Epithelial cell of proximal tubule (primary cell): ENCODE data around the gene ENOPH1. TPM values are rescaled to one million over a fixed set of nuclear protein-coding genes. Genes with fewer than 3 reads are reported as not detected.

Source experiments
- DNase-seq: peaks from one replicate; pipeline ENCODE4 v3.0.0-alpha.2; 2011; ENCODE audit warnings: low read depth
- H3K4me3 ChIP-seq: 2 replicates; pipeline ENCODE4 v1.5.1; 2011; ENCODE audit warnings: low read depth, mild to moderate bottlenecking, low read length
- total RNA-seq: library from RNA; depleted of rRNA; stranded (reverse); fragments of >200 nt; gene quantifications from 2 replicates; pipeline ENCODE4 v1.2.3, GENCODE V29; 2015
- TF ChIP-seq, protein P1 (sequence below): conservative IDR thresholded peaks from 2 replicates; pipeline ENCODE4 v1.5.1; 2012; ENCODE audit warnings: low read depth, mild to moderate bottlenecking, low read length

The ENOPH1 gene
- total RNA-seq, 1 donor from 2014 or later: 53.5 TPM

DNA sequence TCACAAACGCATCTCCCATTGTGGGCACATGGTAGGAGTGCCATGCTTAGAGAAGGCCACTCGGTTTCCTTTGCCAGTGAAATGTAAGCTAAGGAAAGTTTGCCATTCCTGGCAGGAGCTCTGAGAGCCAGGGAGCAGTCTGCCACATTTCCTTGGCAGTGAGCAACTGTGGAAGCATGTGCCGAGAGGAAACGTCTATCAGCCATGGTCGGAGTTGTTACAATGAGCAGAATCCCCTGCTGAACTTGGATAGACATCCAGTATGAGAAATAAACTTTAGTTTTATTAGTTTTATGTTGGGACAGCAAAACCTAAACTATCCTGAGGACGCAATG lies 51.1 kb downstream of the ENOPH1 start:
- DNase-seq: no peak
- TF ChIP-seq, protein P1, sequence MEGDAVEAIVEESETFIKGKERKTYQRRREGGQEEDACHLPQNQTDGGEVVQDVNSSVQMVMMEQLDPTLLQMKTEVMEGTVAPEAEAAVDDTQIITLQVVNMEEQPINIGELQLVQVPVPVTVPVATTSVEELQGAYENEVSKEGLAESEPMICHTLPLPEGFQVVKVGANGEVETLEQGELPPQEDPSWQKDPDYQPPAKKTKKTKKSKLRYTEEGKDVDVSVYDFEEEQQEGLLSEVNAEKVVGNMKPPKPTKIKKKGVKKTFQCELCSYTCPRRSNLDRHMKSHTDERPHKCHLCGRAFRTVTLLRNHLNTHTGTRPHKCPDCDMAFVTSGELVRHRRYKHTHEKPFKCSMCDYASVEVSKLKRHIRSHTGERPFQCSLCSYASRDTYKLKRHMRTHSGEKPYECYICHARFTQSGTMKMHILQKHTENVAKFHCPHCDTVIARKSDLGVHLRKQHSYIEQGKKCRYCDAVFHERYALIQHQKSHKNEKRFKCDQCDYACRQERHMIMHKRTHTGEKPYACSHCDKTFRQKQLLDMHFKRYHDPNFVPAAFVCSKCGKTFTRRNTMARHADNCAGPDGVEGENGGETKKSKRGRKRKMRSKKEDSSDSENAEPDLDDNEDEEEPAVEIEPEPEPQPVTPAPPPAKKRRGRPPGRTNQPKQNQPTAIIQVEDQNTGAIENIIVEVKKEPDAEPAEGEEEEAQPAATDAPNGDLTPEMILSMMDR: no peak
- H3K4me3 ChIP-seq: no peak overlapping the region

DNA sequence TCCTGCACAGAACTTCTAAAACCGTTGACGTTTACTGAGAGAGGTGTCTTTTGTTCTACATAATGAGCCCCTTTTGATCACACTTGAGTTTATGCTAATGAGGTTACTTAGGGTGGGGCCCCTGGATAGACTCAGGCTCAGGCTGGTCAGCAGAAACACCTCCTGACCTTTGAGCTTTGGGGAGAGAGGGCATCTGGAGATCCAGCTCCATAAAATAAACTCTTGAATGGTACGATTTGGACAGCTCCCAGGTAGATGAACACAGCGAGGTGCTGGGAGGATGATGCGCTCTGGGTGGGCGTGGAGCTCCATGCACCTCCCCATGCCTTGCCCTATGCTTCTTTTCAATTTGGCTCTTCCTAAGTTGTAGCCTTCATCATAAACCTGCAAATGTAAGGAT lies 52.0 kb downstream of the ENOPH1 start:
- no peak for DNase-seq
- H3K4me3 ChIP-seq: no peak overlapping the region
- TF ChIP-seq, protein P1: no peak

DNA sequence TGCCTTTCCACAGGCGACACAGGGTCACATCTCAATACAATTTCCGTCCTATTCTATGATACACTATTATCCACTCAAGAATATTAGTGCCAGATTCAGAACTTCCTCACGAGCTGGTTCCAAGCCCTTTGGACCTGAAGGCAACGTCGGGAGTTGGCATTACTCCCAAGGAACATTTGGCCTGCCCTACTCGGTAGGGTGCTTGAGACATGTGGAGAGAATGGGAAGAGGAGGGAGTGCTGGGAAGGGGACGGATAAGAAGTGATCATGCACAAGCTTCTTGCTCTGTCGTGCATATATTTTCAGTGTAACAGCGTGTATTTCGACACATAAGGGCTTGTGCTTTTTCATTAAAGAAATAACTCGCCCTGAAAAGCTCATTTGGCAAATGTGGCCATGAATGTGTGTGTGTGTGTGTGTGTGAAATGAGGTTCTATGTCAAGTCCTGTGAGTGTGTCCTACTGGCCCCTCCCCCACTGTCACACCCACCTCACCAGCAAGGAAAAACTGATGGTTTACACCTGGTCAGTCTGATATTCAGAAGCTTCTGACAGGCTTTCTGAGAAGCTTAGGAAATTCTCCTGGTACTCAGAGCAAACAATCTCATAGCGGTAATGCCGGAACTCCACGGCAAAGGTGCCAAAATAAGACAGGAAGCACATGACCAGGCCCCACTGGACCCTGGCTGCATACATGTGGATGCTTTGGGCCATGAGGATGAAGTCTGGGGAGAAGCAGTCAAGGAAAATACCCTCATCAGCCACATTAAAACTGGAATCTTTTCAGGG lies 54.8 kb downstream of the ENOPH1 start:
- H3K4me3 ChIP-seq: no peak overlapping the region
- TF ChIP-seq, protein P1: no peak
- DNase-seq: no peak

DNA sequence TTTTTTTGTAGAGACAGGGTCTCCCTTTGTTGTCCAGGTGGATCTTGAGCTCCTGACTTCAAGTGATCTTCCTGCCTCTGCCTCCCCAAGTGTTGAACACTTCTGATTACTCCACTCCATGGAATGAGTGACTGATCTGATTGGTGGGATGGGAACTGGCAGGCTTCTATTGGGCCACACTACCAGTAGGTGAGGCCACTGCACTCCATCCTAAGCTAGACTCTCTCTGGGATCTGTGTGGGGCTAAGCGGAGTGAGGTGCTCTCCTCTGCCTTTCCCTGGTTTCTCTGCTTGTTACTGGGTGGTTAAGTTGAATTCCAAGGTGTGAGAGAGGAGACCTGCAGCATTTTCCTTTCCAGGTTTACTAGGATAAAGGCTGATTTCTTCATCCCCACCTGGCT lies 58.7 kb downstream of the ENOPH1 start:
- no peak for DNase-seq
- H3K4me3 ChIP-seq: no peak overlapping the region
- TF ChIP-seq, protein P1: no peak

DNA sequence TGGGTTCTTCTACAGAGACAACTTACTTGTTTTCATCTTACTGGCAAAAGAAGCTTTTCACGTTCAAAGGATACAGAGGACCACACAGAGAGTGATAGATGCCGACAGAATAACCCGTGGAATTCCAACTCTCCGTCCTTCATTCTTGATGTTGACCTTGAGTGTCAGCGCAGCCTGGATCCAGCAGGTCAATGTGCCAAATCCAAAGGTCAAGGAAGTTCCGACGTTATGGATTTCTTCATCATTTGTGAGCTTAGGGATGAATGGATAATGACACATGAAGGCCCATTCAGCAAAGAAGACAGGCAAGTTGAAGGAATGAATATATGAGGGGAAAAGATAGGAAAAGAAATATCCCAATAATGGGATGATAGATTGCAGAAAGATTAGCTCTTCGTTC lies 59.6 kb downstream of the ENOPH1 start:
- TF ChIP-seq, protein P1: no peak
- H3K4me3 ChIP-seq: no peak overlapping the region
- DNase-seq: no peak

DNA sequence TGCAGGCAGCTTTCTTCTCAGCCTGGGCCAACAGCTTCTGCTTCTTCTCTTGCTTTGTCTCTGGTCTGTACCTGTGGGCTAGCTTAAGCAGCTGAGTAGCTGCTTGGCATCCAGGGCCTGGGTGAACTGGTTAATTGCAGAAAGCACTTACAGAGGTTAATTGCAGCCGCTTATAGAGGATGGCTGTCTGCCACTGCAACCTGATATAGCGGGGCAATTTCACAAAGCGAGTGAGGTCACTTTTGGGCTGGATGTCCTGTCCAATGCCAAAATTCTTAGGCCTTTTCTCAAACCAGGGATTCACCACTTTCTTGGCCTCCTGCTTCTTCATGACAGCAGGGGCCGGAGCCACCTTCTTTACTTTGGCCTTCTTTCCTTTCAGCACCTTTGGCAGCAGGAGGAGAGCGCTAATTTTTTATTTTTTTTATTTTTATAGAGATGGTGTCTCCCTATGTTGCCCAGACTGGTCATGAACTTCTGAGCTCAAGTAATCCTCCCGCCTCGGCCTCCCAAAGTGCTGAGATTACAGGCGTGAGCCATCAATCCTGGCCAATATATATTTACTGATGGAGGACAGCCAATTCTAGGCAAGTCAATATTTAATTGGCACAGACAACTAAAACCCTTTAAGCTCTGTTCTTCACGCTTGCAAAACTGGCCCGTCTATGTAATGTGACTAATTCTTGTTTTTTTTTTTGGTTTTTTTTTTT lies 61.0 kb downstream of the ENOPH1 start:
- TF ChIP-seq, protein P1: no peak
- H3K4me3 ChIP-seq: no peak overlapping the region
- no peak for DNase-seq
